Lung (tissue), 12 donors: ENCODE measurements around the gene MYH11. TPM values are rescaled to one million over a fixed set of nuclear protein-coding genes. Genes with fewer than 3 reads are reported as not detected.

Experiments used
- ATAC-seq: fragments of 200-7000 bp; cut with Tn5 transposase; one replicate; pipeline ENCODE4 v1.9.1; 2020; ENCODE audit warnings: moderate number of reproducible peaks; ENCODE audit not compliant: insufficient read depth, low FRiP score
- DNase-seq, 3 donors: peaks; one replicate each; pipeline ENCODE4 v3.0.0-alpha.2; 2013 to 2017
- H3K27ac ChIP-seq, 2 donors: one replicate each; pipeline ENCODE4 v1.5.1; 2013; ENCODE audit warnings: mild to moderate bottlenecking in 2 of 2, moderate library complexity in 2 of 2, control low read depth in 1 of 2, inconsistent platforms in 1 of 2, low read depth in 1 of 2, low read length in 1 of 2
- H3K27me3 ChIP-seq, 3 donors: one replicate each; pipeline ENCODE4 v1.5.1; 2013; ENCODE audit warnings: low read length in 2 of 3; ENCODE audit not compliant: control insufficient read depth in 3 of 3, insufficient read depth in 3 of 3
- H3K36me3 ChIP-seq, 4 donors: one replicate each; pipeline ENCODE4 v1.5.1; 2013; ENCODE audit warnings: low read length in 4 of 4, mild to moderate bottlenecking in 1 of 4, moderate library complexity in 1 of 4; ENCODE audit not compliant: control insufficient read depth in 4 of 4, insufficient read depth in 4 of 4
- H3K4me1 ChIP-seq, 5 donors: one replicate each; pipeline ENCODE4 v1.5.1; 2013; ENCODE audit warnings: low read length in 5 of 5, mild to moderate bottlenecking in 2 of 5, moderate library complexity in 1 of 5; ENCODE audit not compliant: control insufficient read depth in 5 of 5, insufficient read depth in 5 of 5
- H3K4me3 ChIP-seq: one replicate; pipeline ENCODE4 v1.5.1; 2013; ENCODE audit warnings: mild to moderate bottlenecking, control low read depth, moderate library complexity
- H3K9ac ChIP-seq, 2 donors: one replicate each; pipeline ENCODE4 v1.5.1; 2013; ENCODE audit warnings: low read length in 2 of 2, control low read depth in 1 of 2; ENCODE audit not compliant: insufficient read depth in 1 of 2
- H3K9me3 ChIP-seq, 4 donors: one replicate each; pipeline ENCODE4 v1.5.1; 2013; ENCODE audit warnings: low read length in 3 of 4, mild to moderate bottlenecking in 1 of 4, moderate library complexity in 1 of 4; ENCODE audit not compliant: control insufficient read depth in 4 of 4, insufficient read depth in 3 of 4
- WGBS, 2 donors: extraction: QIAGEN DNeasy Blood & Tissue Kit; methylation state at CpG; one replicate each; pipeline ENCODE4 v1.1.7; 2013; 5-methylcytosine and 5-hydroxymethylcytosine counted together
- polyA plus RNA-seq, 2 donors: library from polyadenylated mRNA; stranded (reverse); fragments of 200-250 nt; gene quantifications; one replicate each; pipeline ENCODE4 v1.2.1, GENCODE V29; 2013
- total RNA-seq, 2 donors: library from RNA; depleted of rRNA in 1 of 2; stranded (reverse); fragments of >200 nt in 1 of 2; gene quantifications; one replicate each; pipeline ENCODE4 v1.2.1, GENCODE V29; 2014 to 2021
- TF ChIP-seq, protein P1 (sequence below): IDR thresholded peaks from 2 replicates; pipeline ENCODE4 v1.5.1; 2012; ENCODE audit warnings: mild to moderate bottlenecking; ENCODE audit errors: control extremely low read depth, extremely low read depth
- donor health status: control.
- donor health status: control.
- donor health status: Bipolar disorder and iron deficiency.
- donor health status: healthy.
- donor health status: DM: yes; HTN: yes; CAD: no.

The MYH11 gene
- total and polyA plus RNA-seq, 4 donors, result 25.7 to 146 (median 55.0) TPM

DNA sequence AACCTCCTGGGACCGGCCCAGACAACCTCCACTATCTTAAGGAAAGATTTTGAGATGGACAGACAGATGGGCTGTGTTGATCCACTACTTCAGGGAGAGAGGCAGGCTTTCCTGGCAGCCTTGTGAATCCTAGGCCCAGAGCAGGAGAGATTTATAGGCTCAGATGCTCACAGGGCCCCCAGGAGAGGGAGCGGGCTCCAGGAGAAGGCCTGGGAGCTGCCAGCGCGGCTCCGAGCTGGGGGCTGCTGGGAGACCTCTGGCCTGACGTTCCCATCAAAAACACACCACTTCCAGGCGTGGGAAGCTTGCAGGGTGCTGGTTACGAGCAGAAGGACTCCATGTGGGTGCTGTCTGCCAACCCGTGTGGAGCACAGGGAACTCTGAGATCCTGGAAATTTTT is 53.2 kb downstream of the MYH11 start:
- DNase-seq, result no peak
- 79 to 83% methylated on average over 9 of the region's 9 CpGs for WGBS, 2 donors

DNA sequence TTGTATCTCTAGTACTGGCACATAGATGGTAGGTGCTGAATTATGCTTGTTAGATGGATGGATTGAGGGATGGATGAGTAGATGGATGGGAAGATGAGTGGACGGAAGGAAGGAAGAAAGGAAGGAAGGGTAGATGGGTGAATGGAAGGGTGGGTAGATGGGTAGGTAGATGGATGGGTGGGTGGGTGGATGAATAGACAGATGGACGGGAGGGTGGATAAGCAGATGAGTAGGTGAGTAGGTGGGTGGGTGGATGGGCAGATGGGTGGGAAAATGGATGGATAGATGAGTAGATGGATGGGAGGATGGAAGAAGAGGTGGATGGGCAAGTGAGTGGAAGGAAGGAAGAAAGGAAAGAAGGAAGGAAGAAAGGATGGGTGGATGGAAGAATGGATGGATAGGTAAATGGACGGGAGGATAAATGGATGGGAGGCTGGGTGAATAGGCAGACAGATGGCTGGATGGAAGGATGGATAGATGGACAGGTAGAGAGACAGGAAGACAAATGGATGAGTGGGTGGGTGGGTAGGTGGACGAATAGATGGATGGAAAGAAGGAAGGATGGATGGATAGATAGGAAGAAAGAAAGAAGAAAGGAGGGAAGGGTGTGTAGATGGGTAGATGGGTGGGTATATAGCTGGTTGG is 56.9 kb downstream of the MYH11 start:
- no peak overlapping the region for H3K9ac ChIP-seq
- no peaks in the 10 kb centered on the region for H3K4me1 ChIP-seq
- DNase-seq (no peak), ATAC-seq (no peak)
- H3K27me3 ChIP-seq, result peaks cover 0 to 5% (median 0%) of the 10 kb centered on the region in 3 donors
- H3K27ac ChIP-seq, result no peak overlapping the region
- no peak overlapping the region for H3K4me3 ChIP-seq
- WGBS, 2 donors, result 86 to 92% methylated on average over 4 of the region's 4 CpGs
- no peaks in the 10 kb centered on the region for H3K36me3 ChIP-seq
- H3K9me3 ChIP-seq, result peaks cover 0 to 3% (median 2%) of the 10 kb centered on the region in 4 donors
- TF ChIP-seq, protein P1, sequence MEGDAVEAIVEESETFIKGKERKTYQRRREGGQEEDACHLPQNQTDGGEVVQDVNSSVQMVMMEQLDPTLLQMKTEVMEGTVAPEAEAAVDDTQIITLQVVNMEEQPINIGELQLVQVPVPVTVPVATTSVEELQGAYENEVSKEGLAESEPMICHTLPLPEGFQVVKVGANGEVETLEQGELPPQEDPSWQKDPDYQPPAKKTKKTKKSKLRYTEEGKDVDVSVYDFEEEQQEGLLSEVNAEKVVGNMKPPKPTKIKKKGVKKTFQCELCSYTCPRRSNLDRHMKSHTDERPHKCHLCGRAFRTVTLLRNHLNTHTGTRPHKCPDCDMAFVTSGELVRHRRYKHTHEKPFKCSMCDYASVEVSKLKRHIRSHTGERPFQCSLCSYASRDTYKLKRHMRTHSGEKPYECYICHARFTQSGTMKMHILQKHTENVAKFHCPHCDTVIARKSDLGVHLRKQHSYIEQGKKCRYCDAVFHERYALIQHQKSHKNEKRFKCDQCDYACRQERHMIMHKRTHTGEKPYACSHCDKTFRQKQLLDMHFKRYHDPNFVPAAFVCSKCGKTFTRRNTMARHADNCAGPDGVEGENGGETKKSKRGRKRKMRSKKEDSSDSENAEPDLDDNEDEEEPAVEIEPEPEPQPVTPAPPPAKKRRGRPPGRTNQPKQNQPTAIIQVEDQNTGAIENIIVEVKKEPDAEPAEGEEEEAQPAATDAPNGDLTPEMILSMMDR, result no peak

More for the DNA sequence above, 53.2 kb downstream of the MYH11 start:
- Histone ChIP-seq H3K27ac (no peak overlapping the region), H3K4me1 (no peaks in the 10 kb centered on the region), H3K9me3 (no peaks in the 10 kb centered on the region), H3K4me3 (no peak overlapping the region), H3K36me3 (no peaks in the 10 kb centered on the region), H3K27me3 (peaks cover 0 to 2% (median under 1%) of the 10 kb centered on the region in 3 donors), H3K9ac (no peak overlapping the region)
- no peak for ATAC-seq
- TF ChIP-seq, protein P1, result no peak

DNA sequence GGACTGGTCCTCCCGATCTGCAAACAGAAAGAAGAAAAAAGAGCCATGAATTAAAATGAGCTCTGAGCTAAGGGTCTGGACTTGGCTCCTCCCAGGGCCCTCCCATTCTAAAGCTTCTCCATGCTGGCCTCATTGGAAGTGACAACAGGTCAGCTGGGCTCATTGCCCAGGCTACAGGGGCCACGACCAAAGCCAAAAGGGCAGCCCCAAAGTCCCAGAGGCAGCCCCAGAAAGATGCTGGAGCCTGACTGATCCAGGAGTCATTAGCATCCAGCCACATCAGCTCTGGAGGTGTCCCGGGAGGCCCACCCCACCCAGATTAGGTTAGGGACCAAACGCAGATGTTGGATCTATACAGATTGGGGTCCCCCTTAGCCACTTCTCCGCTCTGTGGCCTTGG is 58.2 kb downstream of the MYH11 start:
- Histone ChIP-seq H3K27me3 (peaks cover 0 to 3% (median 0%) of the 10 kb centered on the region in 3 donors), H3K9ac (no peak overlapping the region), H3K4me1 (peaks cover 0 to 7% (median 2%) of the 10 kb centered on the region in 5 donors), H3K4me3 (no peak overlapping the region), H3K27ac (no peak overlapping the region), H3K36me3 (no peaks in the 10 kb centered on the region), H3K9me3 (peaks cover 0 to 3% (median 2%) of the 10 kb centered on the region in 4 donors)
- no peak for DNase-seq
- WGBS, 2 donors, result 88% methylated on average over 5 of the region's 5 CpGs
- TF ChIP-seq, protein P1, result no peak
- no peak for ATAC-seq
